Mucosa of descending colon (tissue), 3 donors: ENCODE measurements around the gene SZRD1. TPM values are rescaled to one million over a fixed set of nuclear protein-coding genes. Genes with fewer than 3 reads are reported as not detected.
"Not testable (repeated sequence)": the region's sequence is repeated elsewhere in the genome, so short reads cannot be mapped to it uniquely, and the experiment has no call there.

Source experiments
- ATAC-seq: fragments of 200-7000 bp; cut with Tn5 transposase; one replicate; pipeline ENCODE4 v1.9.1; 2020; ENCODE audit warnings: mild to moderate bottlenecking, moderate library complexity
- DNase-seq, 3 donors: peaks; one replicate each; pipeline ENCODE4 v3.0.0-alpha.2; 2020
- H3K36me3 ChIP-seq: fragments of 200-600 bp; one replicate; pipeline ENCODE4 v1.8.0; 2021; ENCODE audit warnings: low read depth, mild to moderate bottlenecking
- H3K4me1 ChIP-seq: fragments of 200-600 bp; one replicate; pipeline ENCODE4 v1.8.0; 2021; ENCODE audit warnings: low read depth, mild to moderate bottlenecking
- H3K4me3 ChIP-seq: fragments of 200-600 bp; one replicate; pipeline ENCODE4 v1.8.0; 2021; ENCODE audit warnings: mild to moderate bottlenecking
- H3K9me3 ChIP-seq: fragments of 200-600 bp; one replicate; pipeline ENCODE4 v1.8.0; 2021; ENCODE audit warnings: mild to moderate bottlenecking
- intact Hi-C, 2 donors: fragments of 100-400 bp; cut with DNase I in 1 of 2; cut with micrococcal nuclease in 1 of 2; formaldehyde crosslinking; loops; one replicate each; pipeline versions ENCODE4 v1.11.0 to v1.11.1; 2022; cut with DNase I, micrococcal nuclease
- total RNA-seq, 3 donors: library from RNA; stranded (reverse); fragmentation: NEBNext Ultra II Directional in 2 of 3; extraction: Animal tissue kit (Norgen Biotek cat#: 25700) in 2 of 3; gene quantifications; one replicate each; pipeline versions ENCODE4 v1.2.1 to v1.2.4, GENCODE V29; 2021 to 2023
- TF ChIP-seq, protein P1 (sequence below): fragments of 200-600 bp; IDR thresholded peaks from one replicate; pipeline ENCODE4 v1.8.0; 2022; ENCODE audit warnings: antibody characterized with exemption, mild to moderate bottlenecking
- donor health status: DM: no; HTN: no; CAD: no; lungs with moderate emphysema.
- donor health status: DM: no; HTN: no; CAD: no.
- donor health status: DM: no; HTN: yes; CAD: no.

Gene SZRD1
- total RNA-seq, 3 donors from 2014 or later, result 105 to 120 (median 112) TPM

DNA sequence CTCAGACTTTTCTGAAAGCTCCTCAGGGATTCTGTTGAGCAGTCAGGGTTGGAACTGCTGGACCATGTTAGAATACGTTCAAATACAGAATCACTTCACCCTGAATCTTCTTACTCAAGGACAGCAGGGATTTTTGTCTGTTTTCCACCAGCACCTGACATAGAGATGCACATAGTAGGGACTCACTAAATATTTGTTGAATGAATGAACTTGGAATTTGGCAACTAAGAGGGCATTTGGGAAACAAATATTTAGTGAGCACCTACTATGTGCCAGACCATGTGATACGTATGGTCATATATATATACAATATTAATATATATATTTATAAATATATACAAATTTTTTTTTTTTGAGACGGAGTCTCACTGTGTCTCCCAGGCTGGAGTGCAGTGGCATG, 10.2 kb upstream of the SZRD1 start:
- intact Hi-C loops, result loop anchor here in 1 of 2 donors (5.0 kb wide), 1 partner anchor 280 kb away; no protein-coding TSS in a partner anchor
- Histone ChIP-seq H3K4me1 (peaks cover 3% of the 10 kb centered on the region), H3K36me3 (no peaks in the 10 kb centered on the region), H3K4me3 (no peak overlapping the region), H3K9me3 (no peaks in the 10 kb centered on the region)
- no peak for ATAC-seq
- DNase-seq, result no peak
- TF ChIP-seq, protein P1, sequence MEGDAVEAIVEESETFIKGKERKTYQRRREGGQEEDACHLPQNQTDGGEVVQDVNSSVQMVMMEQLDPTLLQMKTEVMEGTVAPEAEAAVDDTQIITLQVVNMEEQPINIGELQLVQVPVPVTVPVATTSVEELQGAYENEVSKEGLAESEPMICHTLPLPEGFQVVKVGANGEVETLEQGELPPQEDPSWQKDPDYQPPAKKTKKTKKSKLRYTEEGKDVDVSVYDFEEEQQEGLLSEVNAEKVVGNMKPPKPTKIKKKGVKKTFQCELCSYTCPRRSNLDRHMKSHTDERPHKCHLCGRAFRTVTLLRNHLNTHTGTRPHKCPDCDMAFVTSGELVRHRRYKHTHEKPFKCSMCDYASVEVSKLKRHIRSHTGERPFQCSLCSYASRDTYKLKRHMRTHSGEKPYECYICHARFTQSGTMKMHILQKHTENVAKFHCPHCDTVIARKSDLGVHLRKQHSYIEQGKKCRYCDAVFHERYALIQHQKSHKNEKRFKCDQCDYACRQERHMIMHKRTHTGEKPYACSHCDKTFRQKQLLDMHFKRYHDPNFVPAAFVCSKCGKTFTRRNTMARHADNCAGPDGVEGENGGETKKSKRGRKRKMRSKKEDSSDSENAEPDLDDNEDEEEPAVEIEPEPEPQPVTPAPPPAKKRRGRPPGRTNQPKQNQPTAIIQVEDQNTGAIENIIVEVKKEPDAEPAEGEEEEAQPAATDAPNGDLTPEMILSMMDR, result no peak

DNA sequence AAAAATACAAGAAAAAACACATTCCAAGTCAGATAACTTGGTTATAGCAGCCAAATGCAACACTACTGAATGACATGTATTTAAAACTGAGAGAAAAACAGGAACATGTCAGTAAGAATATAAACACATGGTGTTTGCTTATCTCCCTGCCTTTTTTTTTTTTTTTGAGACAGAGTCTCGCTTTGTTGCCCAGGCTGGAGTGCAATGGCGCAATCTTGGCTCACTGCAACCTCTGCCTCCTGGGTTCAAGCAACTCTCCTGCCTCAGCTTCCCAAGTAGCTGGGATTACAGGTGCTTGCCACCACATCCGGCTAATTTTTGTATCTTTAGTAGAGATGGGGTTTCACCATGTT, 1.9 kb upstream of the SZRD1 start:
- not testable (repeated sequence) for H3K4me3 ChIP-seq

DNA sequence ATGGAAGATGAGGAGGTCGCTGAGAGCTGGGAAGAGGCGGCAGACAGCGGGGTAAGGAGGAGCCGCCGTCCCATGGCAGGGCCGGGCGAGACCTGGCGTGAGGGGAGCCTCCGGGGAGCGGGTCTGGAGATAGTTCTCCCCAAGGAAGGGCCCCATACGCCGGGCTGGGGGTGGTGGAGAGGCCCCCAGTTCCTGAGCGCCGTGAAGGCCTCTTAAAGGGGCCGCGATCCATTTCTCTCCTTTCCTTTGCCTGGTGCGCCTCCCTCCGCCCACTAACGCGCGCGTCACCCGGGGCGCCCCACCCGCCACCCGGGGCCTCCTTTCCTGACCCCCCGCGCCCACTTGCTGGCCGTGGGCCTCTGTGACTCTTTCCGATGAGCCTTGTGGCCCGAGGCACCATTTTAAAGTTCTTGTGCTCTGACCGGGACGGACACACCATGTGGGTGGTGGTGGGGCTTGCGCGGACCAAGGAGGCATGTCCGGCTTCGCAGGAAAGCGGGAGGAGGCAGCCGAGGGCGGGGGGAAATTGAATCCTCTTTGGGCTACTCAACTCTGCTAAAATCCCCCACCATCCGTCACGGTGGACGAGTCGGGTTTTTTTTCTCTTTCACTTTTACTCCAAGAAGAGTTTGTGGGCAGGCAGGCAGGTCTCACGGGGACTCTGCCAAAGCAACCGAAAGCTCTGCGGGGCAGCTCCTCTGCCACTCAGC, 371 bp downstream of the SZRD1 start:
- DNase-seq (peak; percentile 87 to 89 (median 88)), ATAC-seq (peak; percentile 87)
- Histone ChIP-seq H3K36me3 (no peaks in the 10 kb centered on the region), H3K4me3 (peak overlapping the region; percentile 86), H3K4me1 (peaks cover 19% of the 10 kb centered on the region), H3K9me3 (no peaks in the 10 kb centered on the region)
- intact Hi-C loops, result no loop called here
- TF ChIP-seq, protein P1, result no peak

More for the DNA sequence above, 1.9 kb upstream of the SZRD1 start:
- DNase-seq, ATAC-seq, H3K9me3 ChIP-seq, H3K36me3 ChIP-seq, intact Hi-C loops: not testable (repeated sequence)
- H3K4me1 ChIP-seq, result peaks cover 11% of the 10 kb centered on the region

DNA sequence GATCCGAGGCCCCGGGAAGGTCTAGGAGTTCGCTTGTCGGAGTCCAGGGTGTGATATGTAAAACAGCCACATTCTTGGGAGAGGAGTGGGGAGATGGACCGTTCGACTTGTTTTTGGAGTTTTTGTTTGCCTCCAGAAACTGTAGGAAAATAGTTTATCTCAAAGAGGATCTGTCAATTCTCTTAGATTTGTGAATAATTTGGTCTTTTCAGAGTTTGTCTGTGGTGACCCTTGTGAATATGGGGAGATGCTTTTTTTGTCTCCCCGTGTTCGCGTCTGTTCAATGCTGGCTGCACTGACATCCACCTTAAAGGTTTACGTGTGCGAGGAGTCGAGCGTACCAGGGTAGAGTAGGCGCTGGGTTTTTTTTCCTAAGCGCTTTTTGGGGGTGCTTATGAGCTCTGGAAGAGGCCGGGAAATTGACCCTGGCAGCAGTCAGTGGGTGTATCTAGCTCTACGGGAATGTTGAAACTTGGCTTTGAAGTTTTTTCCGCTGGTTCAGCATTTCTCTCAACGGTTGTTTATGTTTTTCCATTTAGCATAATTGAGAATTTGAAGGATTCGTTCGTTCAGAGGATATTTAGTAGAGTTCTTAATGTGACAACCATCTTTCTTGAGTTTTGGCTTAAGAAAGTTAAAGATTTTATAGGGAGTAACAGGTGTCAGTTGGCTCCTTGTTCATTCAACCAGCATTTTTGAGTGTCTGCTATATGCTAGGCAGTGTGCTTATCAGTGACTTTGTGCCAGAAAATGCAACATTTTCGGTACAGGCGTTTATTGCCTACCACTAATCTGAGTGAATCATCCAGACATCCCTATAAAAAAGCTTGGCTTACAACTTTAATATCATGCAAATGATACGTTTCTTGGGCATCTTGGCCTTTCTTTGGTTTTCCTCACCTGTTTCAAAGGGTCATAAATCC, 1.2 kb downstream of the SZRD1 start:
- intact Hi-C loops, result no loop called here
- ATAC-seq (no peak), DNase-seq (peak in 1 of 3 donors; percentile 31)

DNA sequence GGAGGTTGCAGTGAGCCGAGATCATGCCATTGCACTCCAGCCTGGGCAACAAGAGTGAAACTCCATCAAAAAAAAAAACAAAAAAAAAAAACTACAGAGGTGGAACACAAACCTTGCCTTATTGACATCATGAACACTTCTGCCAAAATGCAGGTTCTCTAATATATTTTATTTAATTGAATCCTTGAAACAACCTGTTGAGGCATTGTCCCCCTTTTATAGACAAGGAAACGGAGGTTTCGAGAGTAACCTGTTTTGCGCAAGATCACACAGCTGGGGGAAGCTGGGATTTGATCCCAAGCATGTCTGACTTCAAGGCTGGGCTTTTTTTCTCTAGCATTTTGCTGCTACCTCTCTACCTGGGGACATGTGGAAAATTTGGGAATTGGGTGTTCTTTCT, 2.8 kb downstream of the SZRD1 start:
- Histone ChIP-seq H3K36me3 (no peaks in the 10 kb centered on the region), H3K9me3 (no peaks in the 10 kb centered on the region), H3K4me1 (peaks cover 30% of the 10 kb centered on the region), H3K4me3 (no peak overlapping the region)
- TF ChIP-seq, protein P1, result no peak
- no peak for DNase-seq
- no peak for ATAC-seq
- intact Hi-C loops, result no loop called here

More for the DNA sequence above, 1.2 kb downstream of the SZRD1 start:
- H3K9me3 ChIP-seq, result no peaks in the 10 kb centered on the region
- H3K36me3 ChIP-seq, result no peaks in the 10 kb centered on the region
- peak overlapping the region; percentile 86 for H3K4me3 ChIP-seq
- peaks cover 24% of the 10 kb centered on the region for H3K4me1 ChIP-seq
- TF ChIP-seq, protein P1, result no peak

DNA sequence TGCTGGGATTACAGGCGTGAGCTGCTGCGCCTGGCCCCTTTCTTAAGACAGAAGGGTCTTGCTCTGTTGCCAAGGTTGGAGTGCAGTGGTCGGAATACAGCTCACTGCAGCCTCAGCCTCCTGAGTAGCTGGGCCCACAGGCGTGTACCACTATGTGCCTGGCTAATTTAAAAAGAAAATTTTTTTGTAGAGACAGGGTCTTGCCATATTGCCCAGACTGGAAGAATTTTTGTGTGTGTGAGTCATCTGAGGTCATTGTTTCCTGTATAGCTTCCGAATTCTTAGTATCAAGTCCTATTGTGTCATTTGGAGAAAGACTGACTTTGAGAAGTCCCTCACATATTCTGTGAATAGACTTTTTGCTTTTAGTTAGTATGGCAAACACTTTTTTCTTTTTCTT, 4.7 kb downstream of the SZRD1 start:
- H3K36me3 ChIP-seq, result no peaks in the 10 kb centered on the region
- TF ChIP-seq, protein P1, result no peak
- ATAC-seq, result no peak
- intact Hi-C loops, result no loop called here
- H3K4me3 ChIP-seq, result no peak overlapping the region
- no peak for DNase-seq
- peaks cover 47% of the 10 kb centered on the region for H3K4me1 ChIP-seq
- no peaks in the 10 kb centered on the region for H3K9me3 ChIP-seq
